ENCODE measurements around the gene SPINK4. TPM values are rescaled to one million over a fixed set of nuclear protein-coding genes. Genes with fewer than 3 reads are reported as not detected.

The SPINK4 gene
- polyA plus RNA-seq, 1 donor from 2014 or later, result not detected

GRCh38 chr9:33297432-33297831 lies 57.5 kb downstream of the SPINK4 start:
- H3F3A ChIP-seq (ENCODE audit: insufficient read depth, low read length, poor library complexity, severe bottlenecking), result no peaks in the 10 kb centered on the region
- TF ChIP-seq MXI1 (conservative IDR thresholded peaks at IDR 0.05; ENCODE audit: poor library complexity, severe bottlenecking), result no peak
- TF ChIP-seq EP300 (conservative IDR thresholded peaks at IDR 0.05; ENCODE audit: poor library complexity, severe bottlenecking), result no peak
- no peak for TF ChIP-seq REST (IDR thresholded peaks at IDR 0.05; ENCODE audit: borderline replicate concordance)
- TF ChIP-seq CTCF (IDR thresholded peaks at IDR 0.05; ENCODE audit: poor library complexity, severe bottlenecking), result no peak
- TF ChIP-seq TAF1 (IDR thresholded peaks at IDR 0.05; ENCODE audit: low read depth), result no peak
- no peak for TF ChIP-seq EZH2 (IDR thresholded peaks at IDR 0.05; ENCODE audit: borderline replicate concordance, insufficient read depth, low read length, poor library complexity, severe bottlenecking)
- TF ChIP-seq SMC3 (conservative IDR thresholded peaks at IDR 0.05; ENCODE audit: poor library complexity), result no peak
- no peak for TF ChIP-seq RAD21 (conservative IDR thresholded peaks at IDR 0.05)
- TF ChIP-seq POLR2AphosphoS5 (IDR thresholded peaks at IDR 0.05), result no peak
- H3K79me2 ChIP-seq (replicated peaks; ENCODE audit: insufficient read depth, low read length), result peaks cover 44% of the 10 kb centered on the region
- H3K4me3 ChIP-seq (ENCODE audit: low read length), result no peak overlapping the region
- H4K20me1 ChIP-seq (ENCODE audit: insufficient read depth), result no peaks in the 10 kb centered on the region
- H3K9ac ChIP-seq (ENCODE audit: low read length), result no peak overlapping the region
- H3K27ac ChIP-seq (ENCODE audit: low read length), result no peak overlapping the region
- no peaks in the 10 kb centered on the region for H3K27me3 ChIP-seq (ENCODE audit: insufficient read depth, low read depth, low read length)
- H2AFZ ChIP-seq (ENCODE audit: low read depth, low read length), result no peak overlapping the region
- H3K4me2 ChIP-seq (ENCODE audit: low read length), result no peak overlapping the region
- H3K9me3 ChIP-seq (ENCODE audit: low read length), result no peaks in the 10 kb centered on the region
- peaks cover 7% of the 10 kb centered on the region for H3K36me3 ChIP-seq (ENCODE audit: insufficient read depth, low read length)
- no peaks in the 10 kb centered on the region for H3K9me2 ChIP-seq (ENCODE audit: insufficient read depth, low read length)

Other genes with a start within 250 kb of the SPINK4 start
- 45.6 and 46.4 TPM in 2 replicates for gene APTX, start 238.5 kb upstream of the SPINK4 start, polyA plus RNA-seq
- 470 and 547 TPM in 2 replicates for gene DNAJA1, start 214.9 kb upstream of the SPINK4 start, polyA plus RNA-seq
- gene SMU1, start 163.5 kb upstream of the SPINK4 start, polyA plus RNA-seq, result 25.4 and 27.4 TPM in 2 replicates
- gene B4GALT1, start 72.8 kb upstream of the SPINK4 start, polyA plus RNA-seq, result 0.41 and 0.90 TPM in 2 replicates
- gene BAG1, start 24.5 kb downstream of the SPINK4 start, polyA plus RNA-seq, result 90.4 and 94.9 TPM in 2 replicates
- 261 and 286 TPM in 2 replicates for gene CHMP5, start 24.9 kb downstream of the SPINK4 start, polyA plus RNA-seq
- gene NFX1, start 50.3 kb downstream of the SPINK4 start, polyA plus RNA-seq, result 14.3 and 14.7 TPM in 2 replicates
- not detected in 2 replicates for gene AQP7, start 162.4 kb downstream of the SPINK4 start, polyA plus RNA-seq
- gene AQP3, start 207.4 kb downstream of the SPINK4 start, polyA plus RNA-seq, result 0.76 TPM in 1 of 2 replicates, not detected in the other
- gene NOL6, start 233.8 kb downstream of the SPINK4 start, polyA plus RNA-seq, result 15.5 and 17.8 TPM in 2 replicates

All from neural cell (in vitro differentiated cells).